ENCODE measurements around the gene NPC1L1. TPM values are rescaled to one million over a fixed set of nuclear protein-coding genes. Genes with fewer than 3 reads are reported as not detected.

The NPC1L1 gene
- total RNA-seq, 1 donor from 2014 or later = not detected

GRCh38 chr7:44568771-44569560 lies 27.8 kb upstream of the NPC1L1 start:
- Mint-ChIP-seq H3K9me3 (no peaks in the 10 kb centered on the region), H3K27me3 (no peaks in the 10 kb centered on the region), H3K4me3 (no peak overlapping the region), H3K27ac (no peak overlapping the region), H3K36me3 (ENCODE audit: low read depth) (peaks cover 95% of the 10 kb centered on the region), H3K4me1 (peaks cover 20% of the 10 kb centered on the region)
- ATAC-seq (ENCODE audit: low read depth) (no peak), DNase-seq (no peak)
- TF ChIP-seq CTCF (IDR thresholded peaks at IDR 0.05) = no peak
- ChIA-PET CTCF (no interaction called here), POLR2A (interaction anchor here (3.1 kb wide), 1 partner anchor 13 kb away, joined by 10 read pairs; the partner anchor contains the start of gene TMED4)
- intact Hi-C loops (cut with micrococcal nuclease) = no loop called here

- Mint-ChIP-seq H3K4me1 (peaks cover 10% of the 10 kb centered on the region), H3K9me3 (no peaks in the 10 kb centered on the region), H3K27ac (no peak overlapping the region), H3K4me3 (no peak overlapping the region), H3K27me3 (no peaks in the 10 kb centered on the region), H3K36me3 (ENCODE audit: low read depth) (peaks cover 92% of the 10 kb centered on the region)
- CTCF ChIA-PET = no interaction called here
- no peak for TF ChIP-seq CTCF (IDR thresholded peaks at IDR 0.05)
- ATAC-seq (ENCODE audit: low read depth) = no peak
- intact Hi-C loops (cut with micrococcal nuclease) = no loop called here
- POLR2A ChIA-PET = interaction anchor here (3.1 kb wide), 1 partner anchor 14 kb away, joined by 10 read pairs; the partner anchor contains the start of gene TMED4
- DNase-seq = no peak
Measured at GRCh38 chr7:44567884-44568283, 26.8 kb upstream of the NPC1L1 start.

- H3K27ac Mint-ChIP-seq = no peak overlapping the region
- no peak overlapping the region for H3K4me3 Mint-ChIP-seq
- ChIA-PET CTCF (interaction anchor here (1.3 to 3.1 kb wide), 4 partner anchors 15 to 326 kb away, joined by 4 to 23 read pairs (median 10); partner anchors contain the start of genes H2AZ2 and TMED4), POLR2A (no interaction called here)
- H3K36me3 Mint-ChIP-seq (ENCODE audit: low read depth) = peaks cover 80% of the 10 kb centered on the region
- H3K27me3 Mint-ChIP-seq = no peaks in the 10 kb centered on the region
- no peak for TF ChIP-seq CTCF (IDR thresholded peaks at IDR 0.05)
- DNase-seq = no peak
- H3K9me3 Mint-ChIP-seq = no peaks in the 10 kb centered on the region
- ATAC-seq (ENCODE audit: low read depth) = no peak
- H3K4me1 Mint-ChIP-seq = no peaks in the 10 kb centered on the region
- intact Hi-C loops (cut with micrococcal nuclease) = no loop called here
Measured at GRCh38 chr7:44566680-44567079, 25.6 kb upstream of the NPC1L1 start.

GRCh38 chr7:44565795-44566559 lies 24.8 kb upstream of the NPC1L1 start:
- no peak for TF ChIP-seq CTCF (IDR thresholded peaks at IDR 0.05)
- no peaks in the 10 kb centered on the region for H3K4me1 Mint-ChIP-seq
- intact Hi-C loops (cut with micrococcal nuclease) = loop anchor here (1.0 to 2.0 kb wide), 4 partner anchors 75 to 485 kb away; partner anchors contain the start of gene NUDCD3
- H3K36me3 Mint-ChIP-seq (ENCODE audit: low read depth) = peaks cover 73% of the 10 kb centered on the region
- H3K9me3 Mint-ChIP-seq = no peaks in the 10 kb centered on the region
- DNase-seq (no peak), ATAC-seq (ENCODE audit: low read depth) (peak; percentile 35)
- H3K27ac Mint-ChIP-seq = peak overlapping the region; percentile 50
- no peaks in the 10 kb centered on the region for H3K27me3 Mint-ChIP-seq
- POLR2A ChIA-PET = interaction anchor here (0.5 to 2.4 kb wide), 6 partner anchors 8 to 281 kb away, joined by 3 to 17 read pairs (median 5); partner anchors contain the start of genes DDX56, H2AZ2, OGDH and TMED4
- CTCF ChIA-PET = interaction anchor here (0.6 to 3.1 kb wide), 18 partner anchors 8 to 571 kb away, joined by 3 to 23 read pairs (median 4); partner anchors contain the start of genes DDX56, H2AZ2, NUDCD3 and TMED4
- no peak overlapping the region for H3K4me3 Mint-ChIP-seq

Data from activated B cell treated with CpG ODN at 0.5 μM for 24 hours (primary cell).